Upper lobe of left lung (tissue), 4 donors: ENCODE data around the gene EVL.

Experiments used
- CTCF ChIP-seq, 6 experiments: fragments of 450-650 bp in 4 of 6; fragments of 200-600 bp in 2 of 6; sonication (generic) in 2 of 6; IDR thresholded peaks; one replicate each; pipeline ENCODE4 v1.5.1; 2016 to 2019; ENCODE audit warnings: antibody characterized with exemption in 6 of 6
- EP300 ChIP-seq, 4 donors: sonication (generic); formaldehyde crosslinking; IDR thresholded peaks; one replicate each; pipeline ENCODE4 v1.5.1; 2017; ENCODE audit warnings: antibody characterized with exemption in 4 of 4, control low read depth in 2 of 4
- POLR2A ChIP-seq, 4 donors: fragments of 450-650 bp; IDR thresholded peaks; one replicate each; pipeline ENCODE4 v1.5.1; 2016 to 2017; ENCODE audit warnings: antibody characterized with exemption in 4 of 4, mild to moderate bottlenecking in 2 of 4
- POLR2AphosphoS5 ChIP-seq, 2 donors: sonication (generic); formaldehyde crosslinking; IDR thresholded peaks; one replicate each; pipeline ENCODE4 v1.5.1; 2017; ENCODE audit warnings: antibody characterized with exemption in 2 of 2

- TF ChIP-seq CTCF (IDR thresholded peaks at IDR 0.05) (no peak), POLR2A (IDR thresholded peaks at IDR 0.05) (no peak), EP300 (IDR thresholded peaks at IDR 0.05) (no peak), POLR2AphosphoS5 (IDR thresholded peaks at IDR 0.05) (no peak)
Measured at GRCh38 chr14:100127853-100128455, 62.7 kb downstream of the EVL start.
